Common myeloid progenitor, CD34-positive (primary cell): ENCODE results near the gene CDK2.
A peak's percentile ranks its signal among the peaks of the same experiment; 100 is the strongest.

Source experiments
- CTCF ChIA-PET: fragments of 350-600 bp; sonication (Branson Sonifier 250); formaldehyde crosslinking; loops from one replicate; lab custom pipeline; 2021; ENCODE audit warnings: antibody characterized with exemption; lab: Charles Lee
- POLR2A ChIA-PET: fragments of 350-600 bp; sonication (Branson Sonifier 250); formaldehyde crosslinking; loops from one replicate; lab custom pipeline; 2021; ENCODE audit warnings: antibody characterized with exemption; lab: Charles Lee
- DNase-seq, 3 donors: peaks; one replicate each; pipeline versions ENCODE4 v3.0.0 to v3.0.0-alpha.2; 2013
- H3K27ac ChIP-seq, 2 experiments: 1 replicate in 1 of 2; 2 replicates in 1 of 2; pipeline ENCODE4 v1.7.0; 2013; ENCODE audit warnings: inconsistent platforms in 2 of 2, low read length in 2 of 2, mild to moderate bottlenecking in 2 of 2, low read depth in 1 of 2, moderate library complexity in 1 of 2; ENCODE audit not compliant: severe bottlenecking in 2 of 2, insufficient read depth in 1 of 2, poor library complexity in 1 of 2
- H3K27me3 ChIP-seq, 5 experiments: replicated peaks in 2 of 5; 1 replicate in 3 of 5; 2 replicates in 2 of 5; pipeline versions ENCODE4 v1.6.1 to v1.7.0; 2013; ENCODE audit warnings: low read length in 4 of 5, mild to moderate bottlenecking in 2 of 5, moderate library complexity in 2 of 5, inconsistent platforms in 1 of 5; ENCODE audit not compliant: insufficient read depth in 5 of 5, control insufficient read depth in 4 of 5
- H3K36me3 ChIP-seq, 4 experiments: 1 replicate in 2 of 4; 2 replicates in 2 of 4; pipeline versions ENCODE4 v1.6.1 to v1.7.0; 2013; ENCODE audit warnings: low read length in 3 of 4, control low read depth in 1 of 4, mild to moderate bottlenecking in 1 of 4; ENCODE audit not compliant: control insufficient read depth in 4 of 4, insufficient read depth in 4 of 4
- H3K4me1 ChIP-seq, 4 experiments: 1 replicate in 3 of 4; 2 replicates in 1 of 4; pipeline versions ENCODE4 v1.6.1 to v1.7.1; 2013; ENCODE audit warnings: low read length in 3 of 4, mild to moderate bottlenecking in 3 of 4, control low read depth in 1 of 4, inconsistent platforms in 1 of 4, moderate library complexity in 1 of 4; ENCODE audit not compliant: control insufficient read depth in 4 of 4, insufficient read depth in 4 of 4; ENCODE audit errors: control extremely low read depth in 1 of 4
- H3K4me3 ChIP-seq, 7 experiments: 1 replicate in 4 of 7; 2 replicates in 3 of 7; pipeline versions ENCODE4 v1.5.1 to v1.7.0; 2013; ENCODE audit warnings: mild to moderate bottlenecking in 7 of 7, low read length in 6 of 7, moderate library complexity in 6 of 7, inconsistent platforms in 2 of 7, low read depth in 2 of 7, control low read depth in 1 of 7; ENCODE audit not compliant: insufficient read depth in 4 of 7, control insufficient read depth in 1 of 7; ENCODE audit errors: extremely low read depth in 1 of 7
- H3K9me3 ChIP-seq, 5 experiments: 1 replicate in 4 of 5; 2 replicates in 1 of 5; pipeline versions ENCODE4 v1.6.1 to v1.7.1; 2013; ENCODE audit warnings: low read length in 4 of 5, mild to moderate bottlenecking in 2 of 5, inconsistent platforms in 1 of 5, low read depth in 1 of 5, moderate library complexity in 1 of 5; ENCODE audit not compliant: control insufficient read depth in 4 of 5, insufficient read depth in 2 of 5; ENCODE audit errors: control extremely low read depth in 1 of 5
- WGBS: methylation state at CpG from one replicate; pipeline ENCODE4 v1.1.5; 2013; ENCODE audit not compliant: insufficient coverage; 5-methylcytosine and 5-hydroxymethylcytosine counted together

Gene CDK2

GRCh38 chr12:56014205-56014604 lies 47.6 kb downstream of the CDK2 start:
- 60% methylated on average over 2 of the region's 2 CpGs for WGBS
- ChIA-PET CTCF (interaction anchor here (1.2 to 5.8 kb wide), 4 partner anchors 8 to 17 kb away, joined by 4 to 45 read pairs (median 10); partner anchors contain the start of gene SUOX), POLR2A (no interaction called here)
- Histone ChIP-seq H3K36me3 (peaks cover 0 to 5% (median under 1%) of the 10 kb centered on the region in 4 experiments), H3K9me3 (no peaks in the 10 kb centered on the region), H3K27ac (no peak overlapping the region), H3K4me3 (no peak overlapping the region), H3K4me1 (no peaks in the 10 kb centered on the region), H3K27me3 (no peaks in the 10 kb centered on the region)
- DNase-seq, result no peak

GRCh38 chr12:56017181-56017580 lies 50.6 kb downstream of the CDK2 start:
- peaks cover 11 to 26% (median 24%) of the 10 kb centered on the region in 4 experiments for H3K4me1 ChIP-seq
- CTCF ChIA-PET, result interaction anchor here (14.1 kb wide), 1 partner anchor 21 kb away, joined by 290 read pairs; the partner anchor contains the start of gene SUOX

GRCh38 chr12:56018356-56018755 lies 51.7 kb downstream of the CDK2 start:
- H3K9me3 ChIP-seq, result no peaks in the 10 kb centered on the region
- peaks cover 13 to 31% (median 29%) of the 10 kb centered on the region in 4 experiments for H3K4me1 ChIP-seq
- no CpG with 5 or more reads among the region's 1 CpG for WGBS
- no peak overlapping the region for H3K4me3 ChIP-seq
- no peak overlapping the region for H3K27ac ChIP-seq
- POLR2A ChIA-PET, result no interaction called here
- peaks cover 0 to 8% (median under 1%) of the 10 kb centered on the region in 4 experiments for H3K36me3 ChIP-seq
- CTCF ChIA-PET, result interaction anchor here (1.1 to 14.1 kb wide), 3 partner anchors 11 to 22 kb away, joined by 3 to 290 read pairs (median 23); partner anchors contain the start of gene SUOX
- DNase-seq, result no peak
- H3K27me3 ChIP-seq, result no peaks in the 10 kb centered on the region

More at GRCh38 chr12:56017181-56017580, 50.6 kb downstream of the CDK2 start:
- H3K36me3 ChIP-seq, result peaks cover 0 to 8% (median under 1%) of the 10 kb centered on the region in 4 experiments
- POLR2A ChIA-PET, result no interaction called here
- no peak for DNase-seq
- no peaks in the 10 kb centered on the region for H3K9me3 ChIP-seq
- H3K27me3 ChIP-seq, result no peaks in the 10 kb centered on the region
- no peak overlapping the region for H3K27ac ChIP-seq
- no peak overlapping the region for H3K4me3 ChIP-seq
- WGBS, result no CpG with 5 or more reads among the region's 4 CpGs

GRCh38 chr12:56020423-56021184 lies 54.0 kb downstream of the CDK2 start, which contains the start of gene IKZF4:
TSS of gene IKZF4 (plus strand) at chr12:56021043. CDS start at chr12:56021494, 451 bp downstream.
- peaks cover 0 to 14% (median 12%) of the 10 kb centered on the region in 4 experiments for H3K36me3 ChIP-seq
- CTCF ChIA-PET, result interaction anchor here (3.9 to 14.1 kb wide), 2 partner anchors 9 to 24 kb away, joined by 23 to 290 read pairs; partner anchors contain the start of gene SUOX
- peaks cover 13 to 31% (median 29%) of the 10 kb centered on the region in 4 experiments for H3K4me1 ChIP-seq
- peak within 1 kb of the TSS; percentile 61 to 84 for H3K27ac ChIP-seq
- peak within 1 kb of the TSS; percentile 30 to 84 (median 68) for H3K4me3 ChIP-seq
- no peaks in the 10 kb centered on the region for H3K27me3 ChIP-seq
- peak; percentile 60 to 91 (median 83) for DNase-seq
- no peaks in the 10 kb centered on the region for H3K9me3 ChIP-seq
- POLR2A ChIA-PET, result interaction anchor here (0.5 kb wide), 2 partner anchors 34 to 96 kb away, joined by 3 to 4 read pairs; partner anchors contain the start of gene RPL41
- 1% methylated on average over 7 of the region's 10 CpGs for WGBS

GRCh38 chr12:56021889-56022497 lies 55.4 kb downstream of the CDK2 start:
- peaks cover 0 to 25% (median 19%) of the 10 kb centered on the region in 4 experiments for H3K36me3 ChIP-seq
- no CpG with 5 or more reads among the region's 2 CpGs for whole genome bisulfite sequencing
- H3K27me3 ChIP-seq, result no peaks in the 10 kb centered on the region
- H3K4me3 ChIP-seq, result peak overlapping the region; percentile 5 to 84 (median 68)
- ChIA-PET POLR2A (interaction anchor here (1.0 kb wide), 1 partner anchor 48 kb away, joined by 3 read pairs; the partner anchor contains the start of gene RAB5B), CTCF (interaction anchor here (1.6 to 14.1 kb wide), 3 partner anchors 8 to 26 kb away, joined by 4 to 290 read pairs (median 7); partner anchors contain the start of gene SUOX)
- DNase-seq, result no peak
- H3K4me1 ChIP-seq, result peaks cover 13 to 31% (median 29%) of the 10 kb centered on the region in 4 experiments
- H3K9me3 ChIP-seq, result no peaks in the 10 kb centered on the region
- peak overlapping the region in 1 of 2 experiments; percentile 84 for H3K27ac ChIP-seq
